ENCODE results near the gene RTN1. TPM values are rescaled to one million over a fixed set of nuclear protein-coding genes. Genes with fewer than 3 reads are reported as not detected.

The RTN1 gene
- polyA plus RNA-seq, 1 of the 3 experiments (the other 2 are of a cell fraction): 1.6 TPM

DNA sequence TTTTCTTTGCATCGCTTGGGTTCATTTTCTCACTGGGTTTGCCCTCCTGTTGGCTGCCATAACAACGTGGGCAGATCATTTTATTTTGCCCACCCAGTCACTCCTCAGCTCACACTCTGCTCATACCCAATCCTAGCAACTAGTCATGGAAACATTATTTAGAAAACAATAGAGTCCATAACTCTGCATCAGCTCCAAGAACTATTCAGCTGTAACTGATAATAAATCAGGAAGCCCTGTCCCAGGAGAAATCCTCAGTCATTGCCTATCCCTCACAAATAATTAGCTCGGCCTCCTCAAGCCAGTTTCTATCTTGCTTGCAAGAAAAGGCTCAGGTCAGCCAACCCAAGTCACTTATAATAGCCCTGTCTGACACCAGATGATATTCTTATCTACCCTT is 43.2 kb downstream of the RTN1 start:
- no peak overlapping the region for H3K9ac ChIP-seq
- no peak for DNase-seq
- H3K27me3 ChIP-seq (ENCODE audit: insufficient read depth): no peaks in the 10 kb centered on the region
- no peak for TF ChIP-seq SMC3 (IDR thresholded peaks at IDR 0.05; ENCODE audit: low read depth, low read length)
- no peak for TF ChIP-seq TCF12 (IDR thresholded peaks at IDR 0.05)
- TF ChIP-seq, protein P1, sequence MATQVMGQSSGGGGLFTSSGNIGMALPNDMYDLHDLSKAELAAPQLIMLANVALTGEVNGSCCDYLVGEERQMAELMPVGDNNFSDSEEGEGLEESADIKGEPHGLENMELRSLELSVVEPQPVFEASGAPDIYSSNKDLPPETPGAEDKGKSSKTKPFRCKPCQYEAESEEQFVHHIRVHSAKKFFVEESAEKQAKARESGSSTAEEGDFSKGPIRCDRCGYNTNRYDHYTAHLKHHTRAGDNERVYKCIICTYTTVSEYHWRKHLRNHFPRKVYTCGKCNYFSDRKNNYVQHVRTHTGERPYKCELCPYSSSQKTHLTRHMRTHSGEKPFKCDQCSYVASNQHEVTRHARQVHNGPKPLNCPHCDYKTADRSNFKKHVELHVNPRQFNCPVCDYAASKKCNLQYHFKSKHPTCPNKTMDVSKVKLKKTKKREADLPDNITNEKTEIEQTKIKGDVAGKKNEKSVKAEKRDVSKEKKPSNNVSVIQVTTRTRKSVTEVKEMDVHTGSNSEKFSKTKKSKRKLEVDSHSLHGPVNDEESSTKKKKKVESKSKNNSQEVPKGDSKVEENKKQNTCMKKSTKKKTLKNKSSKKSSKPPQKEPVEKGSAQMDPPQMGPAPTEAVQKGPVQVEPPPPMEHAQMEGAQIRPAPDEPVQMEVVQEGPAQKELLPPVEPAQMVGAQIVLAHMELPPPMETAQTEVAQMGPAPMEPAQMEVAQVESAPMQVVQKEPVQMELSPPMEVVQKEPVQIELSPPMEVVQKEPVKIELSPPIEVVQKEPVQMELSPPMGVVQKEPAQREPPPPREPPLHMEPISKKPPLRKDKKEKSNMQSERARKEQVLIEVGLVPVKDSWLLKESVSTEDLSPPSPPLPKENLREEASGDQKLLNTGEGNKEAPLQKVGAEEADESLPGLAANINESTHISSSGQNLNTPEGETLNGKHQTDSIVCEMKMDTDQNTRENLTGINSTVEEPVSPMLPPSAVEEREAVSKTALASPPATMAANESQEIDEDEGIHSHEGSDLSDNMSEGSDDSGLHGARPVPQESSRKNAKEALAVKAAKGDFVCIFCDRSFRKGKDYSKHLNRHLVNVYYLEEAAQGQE (IDR thresholded peaks at IDR 0.05; ENCODE audit: low read depth, low read length): no peak
- TF ChIP-seq MEF2A (IDR thresholded peaks at IDR 0.05; ENCODE audit: borderline replicate concordance, low read depth): no peak
- TF ChIP-seq, protein P2, sequence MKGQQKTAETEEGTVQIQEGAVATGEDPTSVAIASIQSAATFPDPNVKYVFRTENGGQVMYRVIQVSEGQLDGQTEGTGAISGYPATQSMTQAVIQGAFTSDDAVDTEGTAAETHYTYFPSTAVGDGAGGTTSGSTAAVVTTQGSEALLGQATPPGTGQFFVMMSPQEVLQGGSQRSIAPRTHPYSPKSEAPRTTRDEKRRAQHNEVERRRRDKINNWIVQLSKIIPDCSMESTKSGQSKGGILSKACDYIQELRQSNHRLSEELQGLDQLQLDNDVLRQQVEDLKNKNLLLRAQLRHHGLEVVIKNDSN (IDR thresholded peaks at IDR 0.05; ENCODE audit: borderline replicate concordance, low read depth): no peak
- TF ChIP-seq ELF1 (IDR thresholded peaks at IDR 0.05): no peak
- no peak for TF ChIP-seq EP300 (IDR thresholded peaks at IDR 0.05; ENCODE audit: borderline replicate concordance in 1 of 2, low read depth in 1 of 2, low read length in 1 of 2)
- no peak for TF ChIP-seq RXRA (IDR thresholded peaks at IDR 0.05; ENCODE audit: borderline replicate concordance, low read depth)
- TF ChIP-seq RAD21 (IDR thresholded peaks at IDR 0.05; ENCODE audit: low read length): no peak
- TF ChIP-seq CHD2 (IDR thresholded peaks at IDR 0.05; ENCODE audit: low read length, partially characterized antibody): no peak
- TF ChIP-seq, protein P3, sequence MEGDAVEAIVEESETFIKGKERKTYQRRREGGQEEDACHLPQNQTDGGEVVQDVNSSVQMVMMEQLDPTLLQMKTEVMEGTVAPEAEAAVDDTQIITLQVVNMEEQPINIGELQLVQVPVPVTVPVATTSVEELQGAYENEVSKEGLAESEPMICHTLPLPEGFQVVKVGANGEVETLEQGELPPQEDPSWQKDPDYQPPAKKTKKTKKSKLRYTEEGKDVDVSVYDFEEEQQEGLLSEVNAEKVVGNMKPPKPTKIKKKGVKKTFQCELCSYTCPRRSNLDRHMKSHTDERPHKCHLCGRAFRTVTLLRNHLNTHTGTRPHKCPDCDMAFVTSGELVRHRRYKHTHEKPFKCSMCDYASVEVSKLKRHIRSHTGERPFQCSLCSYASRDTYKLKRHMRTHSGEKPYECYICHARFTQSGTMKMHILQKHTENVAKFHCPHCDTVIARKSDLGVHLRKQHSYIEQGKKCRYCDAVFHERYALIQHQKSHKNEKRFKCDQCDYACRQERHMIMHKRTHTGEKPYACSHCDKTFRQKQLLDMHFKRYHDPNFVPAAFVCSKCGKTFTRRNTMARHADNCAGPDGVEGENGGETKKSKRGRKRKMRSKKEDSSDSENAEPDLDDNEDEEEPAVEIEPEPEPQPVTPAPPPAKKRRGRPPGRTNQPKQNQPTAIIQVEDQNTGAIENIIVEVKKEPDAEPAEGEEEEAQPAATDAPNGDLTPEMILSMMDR (IDR thresholded peaks at IDR 0.05): no peak
- TF ChIP-seq RFX5 (IDR thresholded peaks at IDR 0.05; ENCODE audit: low read length): no peak
- no peak for TF ChIP-seq GATA2 (CRISPR knock-in tag; IDR thresholded peaks at IDR 0.05)
- no peak overlapping the region for H3K4me3 ChIP-seq (ENCODE audit: low read depth in 2 of 2, low read length in 1 of 2)
- ChIA-PET CTCF (interaction anchor here (0.8 kb wide), 1 partner anchor 13 kb away, joined by 3 read pairs; no protein-coding TSS in a partner anchor), POLR2A (no interaction called here)
- no peaks in the 10 kb centered on the region for H3K79me2 ChIP-seq (ENCODE audit: insufficient read depth)
- H3K9me3 ChIP-seq: no peaks in the 10 kb centered on the region
- H2AFZ ChIP-seq (ENCODE audit: low read depth): no peak overlapping the region
- no peak overlapping the region for H3K4me2 ChIP-seq
- H3K9me2 ChIP-seq: no peaks in the 10 kb centered on the region
- H4K20me1 ChIP-seq (ENCODE audit: insufficient read depth): no peaks in the 10 kb centered on the region
- H3K36me3 ChIP-seq (replicated peaks in 1 of 2; ENCODE audit: control insufficient read depth in 1 of 2, insufficient read depth in 2 of 2, low read length in 1 of 2): no peaks in the 10 kb centered on the region
- peaks cover 0 to 4% of the 10 kb centered on the region in 2 experiments; a peak in 1 of 4 replicates for H3K4me1 ChIP-seq (ENCODE audit: control insufficient read depth in 1 of 2, insufficient read depth in 2 of 2, low read depth in 1 of 2, low read length in 1 of 2)
- WGBS (ENCODE audit: low lambda C conversion rate): 34% methylated on average over 3 of the region's 3 CpGs
- no peak overlapping the region for H3K27ac ChIP-seq (ENCODE audit: low read depth in 2 of 2, low read length in 1 of 2)
- no peaks in the 10 kb centered on the region for H3F3A ChIP-seq (replicated peaks; ENCODE audit: insufficient read depth)
